Measurements from ENCODE around the gene ARIH1. TPM values are rescaled to one million over a fixed set of nuclear protein-coding genes. Genes with fewer than 3 reads are reported as not detected.

ARIH1 gene
- total and polyA plus RNA-seq, 2 of the 8 experiments (the other 6 are each of a cell fraction or from before 2014, with no cell fraction given), result 32.7 to 179 TPM

DNA sequence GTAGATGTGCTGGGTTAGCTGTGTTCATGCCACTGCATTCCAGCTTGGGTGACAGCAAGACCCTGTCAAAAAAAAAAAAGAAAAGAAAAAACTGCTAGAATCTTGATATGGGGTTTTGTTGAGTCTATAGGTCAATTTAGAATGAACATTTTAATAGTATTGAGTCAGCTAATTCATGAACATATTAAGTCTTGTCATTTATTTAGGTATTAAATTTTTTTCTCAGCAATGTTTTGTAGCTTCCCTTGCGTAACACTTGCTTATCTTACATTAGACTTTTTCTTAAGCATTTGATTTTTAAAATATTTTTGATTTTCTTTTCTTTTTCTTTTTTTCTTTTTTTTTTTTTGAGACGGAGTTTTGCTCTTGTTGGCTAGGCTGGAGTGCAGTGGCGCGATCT is 119.7 kb downstream of the ARIH1 start:
- POLR2A ChIA-PET (ENCODE audit: partially characterized antibody), result interaction anchor here (1.1 kb wide), 1 partner anchor 11 kb away, joined by 3 read pairs; no protein-coding TSS in a partner anchor
- no peak overlapping the region for H3K56ac ChIP-seq (replicated peaks; ENCODE audit: insufficient read length, low read depth, low read length)

More for the DNA sequence above, 119.7 kb downstream of the ARIH1 start:
- Histone ChIP-seq H4K20me1 (replicated peaks in 1 of 2; ENCODE audit: control insufficient read depth in 1 of 2, insufficient read depth in 2 of 2, low read length in 2 of 2) (peaks cover 0 to 1% of the 10 kb centered on the region in 2 experiments), H3K23ac (ENCODE audit: insufficient read length) (no peak overlapping the region), H2BK5ac (ENCODE audit: low read depth, low read length) (no peak overlapping the region), H2BK15ac (ENCODE audit: low read length) (no peak overlapping the region), H2BK20ac (ENCODE audit: low read length) (no peak overlapping the region), H4K5ac (ENCODE audit: insufficient read length, low read depth, low read length) (no peak overlapping the region), H3K18ac (ENCODE audit: extremely low read depth, low read length) (no peak overlapping the region), H3K9ac (replicated peaks in 1 of 4; ENCODE audit: extremely low read depth in 1 of 4, low read depth in 3 of 4, low read length in 3 of 4) (no peak overlapping the region), H3K4me2 (ENCODE audit: insufficient read depth in 1 of 2, low read depth in 2 of 2, low read length in 2 of 2) (no peak overlapping the region), H3K27me3 (replicated peaks in 1 of 4; ENCODE audit: control insufficient read depth in 3 of 4, extremely low read depth in 1 of 4, insufficient read depth in 3 of 4, low read length in 3 of 4) (no peaks in the 10 kb centered on the region), H2BK12ac (ENCODE audit: low read depth, low read length) (no peak overlapping the region), H3K4me3 (ENCODE audit: extremely low read depth in 1 of 4, insufficient read depth in 2 of 4, low read depth in 3 of 4, low read length in 4 of 4) (no peak overlapping the region), H3K14ac (ENCODE audit: insufficient read length) (no peak overlapping the region), H2AFZ (ENCODE audit: low read length) (no peak overlapping the region), H3K4ac (replicated peaks; ENCODE audit: insufficient read length, low read depth, low read length) (no peak overlapping the region), H3K79me1 (ENCODE audit: low read depth, low read length) (no peaks in the 10 kb centered on the region), H2AK5ac (ENCODE audit: low read depth, low read length) (no peak overlapping the region), H4K91ac (replicated peaks; ENCODE audit: insufficient read length, low read length) (no peak overlapping the region), H3K23me2 (ENCODE audit: low read depth, low read length) (no peaks in the 10 kb centered on the region), H3K27ac (ENCODE audit: low read depth, low read length) (no peak overlapping the region), H3K4me1 (replicated peaks in 1 of 4; ENCODE audit: control insufficient read depth in 3 of 4, insufficient read depth in 4 of 4, low read length in 3 of 4) (no peaks in the 10 kb centered on the region), H3K79me2 (ENCODE audit: control insufficient read depth in 1 of 2, insufficient read depth in 2 of 2, low read length in 2 of 2) (no peaks in the 10 kb centered on the region), H4K8ac (ENCODE audit: extremely low read depth, insufficient read depth, low read length) (no peak overlapping the region), H2BK120ac (replicated peaks; ENCODE audit: low read depth, low read length) (no peak overlapping the region), H3K9me3 (ENCODE audit: insufficient read depth in 2 of 2, low read depth in 1 of 2, low read length in 1 of 2) (no peaks in the 10 kb centered on the region), H3K36me3 (ENCODE audit: control insufficient read depth in 2 of 4, insufficient read depth in 4 of 4, low read length in 3 of 4) (no peaks in the 10 kb centered on the region; a peak in 1 of 8 replicates)
- TF ChIP-seq CHD1 (IDR thresholded peaks at IDR 0.05; ENCODE audit: low read depth, low read length) (no peak), CEBPB (IDR thresholded peaks at IDR 0.05; ENCODE audit: low read depth, low read length) (peak; percentile 21; the same call in 1 of the 2 replicates), SIRT6 (IDR thresholded peaks at IDR 0.05; ENCODE audit: low read length) (no peak), NANOG (IDR thresholded peaks at IDR 0.05; ENCODE audit: insufficient read depth, low read depth, low read length, poor library complexity, severe bottlenecking) (no peak), EZH2 (IDR thresholded peaks at IDR 0.05; ENCODE audit: low read depth, low read length, severe bottlenecking) (no peak)
- no peak for DNase-seq (ENCODE audit: low read depth in 1 of 2, low spot score in 2 of 2)
- no peak for FAIRE-seq
- WGBS, 2 experiments (ENCODE audit: extremely low coverage in 1 of 2, insufficient coverage in 1 of 2, insufficient read length in 1 of 2, insufficient replicate concordance in 2 of 2, low coverage in 1 of 2, low lambda C conversion rate in 2 of 2, missing lambda C conversion rate in 1 of 2), result 90% methylated on average over 1 of the region's 4 CpGs; no CpG with 5 or more reads in 1 of the 2 experiments
- CTCF ChIA-PET (ENCODE audit: partially characterized antibody), result interaction anchor here (0.5 to 2.5 kb wide), 2 partner anchors 10 to 78 kb away, joined by 3 to 8 read pairs; no protein-coding TSS in a partner anchor
